Activated naive CD4-positive, alpha-beta T cell treated with Interleukin-2 at 50 U/mL for 16 hours (primary cell): ENCODE results near the gene GP1BB.
"Not testable (repeated sequence)": the region's sequence is repeated elsewhere in the genome, so short reads cannot be mapped to it uniquely, and the experiment has no call there.

Experiments used
- DNase-seq: peaks from one replicate; pipeline ENCODE4 v3.0.0-alpha.2; 2020

The GP1BB gene

DNA sequence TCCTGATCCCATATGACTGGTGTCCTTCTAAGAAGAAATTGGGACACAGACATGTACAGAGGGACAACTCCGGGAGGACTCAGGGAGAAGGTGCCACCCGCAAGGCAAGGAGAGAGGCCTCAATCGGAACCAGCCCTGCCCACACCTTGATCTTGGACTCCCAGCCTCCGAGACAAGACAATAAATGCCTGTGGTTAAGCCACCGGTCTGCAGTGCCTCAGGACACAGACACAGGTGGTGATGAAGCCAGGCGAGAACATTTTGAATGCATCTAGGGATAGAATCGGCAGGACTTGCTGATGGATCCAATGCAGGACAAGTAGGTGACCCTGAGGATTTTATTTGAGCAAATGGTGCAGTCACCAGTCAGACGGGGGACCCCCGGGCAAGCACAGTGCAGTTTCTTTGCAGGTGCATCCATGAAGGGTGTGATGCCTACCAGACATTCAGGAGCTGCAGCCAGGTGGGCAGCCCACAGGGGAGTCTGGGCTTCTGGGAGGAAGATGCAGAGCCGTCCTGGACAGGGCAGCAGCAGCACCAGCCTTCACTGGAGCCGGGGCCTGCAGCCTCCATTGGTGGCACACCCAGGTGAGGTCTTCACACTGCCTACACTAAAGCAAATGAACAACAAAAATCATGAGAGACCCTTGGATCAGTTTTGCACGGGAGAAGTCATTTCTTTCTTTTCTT is 29.2 kb upstream of the GP1BB start:
- DNase-seq: no peak

DNA sequence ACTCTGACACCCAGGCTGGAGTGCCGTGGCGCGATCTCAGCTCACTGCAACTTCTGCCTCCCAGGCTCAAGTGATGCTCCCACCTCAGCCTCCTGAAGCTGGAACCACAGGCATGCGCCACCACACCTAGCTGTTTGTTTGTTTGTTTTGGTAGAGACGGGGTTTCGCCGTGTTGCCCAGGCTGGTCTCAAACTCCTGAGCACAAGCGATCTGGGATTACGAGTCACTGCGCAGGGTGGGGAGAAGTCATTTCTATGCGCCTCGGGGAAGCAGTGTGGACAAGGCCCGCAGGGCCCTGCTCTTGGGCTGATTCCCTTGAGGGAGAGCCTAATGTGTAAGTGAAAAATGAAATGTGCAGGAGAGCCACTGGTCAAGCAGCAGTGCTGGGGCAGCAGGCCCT is 28.6 kb upstream of the GP1BB start:
- no peak for DNase-seq

DNA sequence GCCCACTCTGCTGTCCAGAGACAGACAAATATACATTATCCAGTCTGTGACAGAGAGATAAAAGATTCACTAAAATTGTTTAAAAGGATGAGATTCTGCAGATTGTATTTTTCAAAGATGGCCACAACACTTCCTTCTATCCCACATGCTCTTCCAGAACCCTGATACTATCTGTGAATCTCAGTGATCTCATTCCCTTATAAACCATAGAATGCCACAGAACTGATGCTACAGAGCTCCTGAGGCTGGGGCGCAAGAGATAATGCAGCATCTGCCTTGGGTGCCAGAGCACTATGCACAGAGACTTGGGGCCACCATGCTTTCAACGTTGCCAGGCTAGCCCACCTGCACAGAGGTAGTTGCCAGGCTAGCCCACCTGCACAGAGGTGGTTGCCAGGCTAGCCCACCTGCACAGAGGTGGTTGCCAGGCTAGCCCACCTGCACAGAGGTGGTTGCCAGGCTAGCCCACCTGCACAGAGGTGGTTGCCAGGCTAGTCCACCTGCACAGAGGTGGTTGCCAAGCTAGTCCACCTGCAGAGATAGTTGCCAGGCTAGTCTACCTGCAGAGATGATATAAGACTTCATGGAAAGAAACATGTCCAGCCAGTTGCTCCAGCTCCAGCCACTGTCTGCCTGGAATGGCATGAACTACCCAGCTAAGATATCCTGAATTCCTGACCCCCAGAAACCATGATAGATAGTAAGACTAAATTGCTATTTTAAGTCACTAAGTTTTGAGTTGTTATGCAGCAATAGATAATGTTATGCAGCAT is 26.6 kb upstream of the GP1BB start:
- no peak for DNase-seq

DNA sequence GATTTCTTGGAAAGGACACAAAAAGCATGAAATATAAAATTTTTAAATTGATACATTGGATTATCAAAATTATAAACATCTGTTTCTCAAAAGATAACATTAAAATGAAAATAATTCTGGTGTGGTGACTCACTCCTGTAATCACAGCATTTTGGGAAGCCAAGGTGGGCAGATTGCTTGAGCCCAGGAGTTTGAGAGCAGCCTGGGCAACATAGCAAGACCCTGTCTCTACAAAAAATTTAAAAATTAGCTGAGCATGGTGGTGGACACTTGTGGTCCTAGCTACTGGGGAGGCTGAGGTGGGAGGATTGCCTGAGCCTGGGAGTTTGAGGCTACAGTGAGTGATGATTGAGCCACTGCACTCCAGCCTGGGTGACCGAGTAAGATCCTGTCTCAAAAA is 25.5 kb upstream of the GP1BB start:
- DNase-seq: not testable (repeated sequence)

DNA sequence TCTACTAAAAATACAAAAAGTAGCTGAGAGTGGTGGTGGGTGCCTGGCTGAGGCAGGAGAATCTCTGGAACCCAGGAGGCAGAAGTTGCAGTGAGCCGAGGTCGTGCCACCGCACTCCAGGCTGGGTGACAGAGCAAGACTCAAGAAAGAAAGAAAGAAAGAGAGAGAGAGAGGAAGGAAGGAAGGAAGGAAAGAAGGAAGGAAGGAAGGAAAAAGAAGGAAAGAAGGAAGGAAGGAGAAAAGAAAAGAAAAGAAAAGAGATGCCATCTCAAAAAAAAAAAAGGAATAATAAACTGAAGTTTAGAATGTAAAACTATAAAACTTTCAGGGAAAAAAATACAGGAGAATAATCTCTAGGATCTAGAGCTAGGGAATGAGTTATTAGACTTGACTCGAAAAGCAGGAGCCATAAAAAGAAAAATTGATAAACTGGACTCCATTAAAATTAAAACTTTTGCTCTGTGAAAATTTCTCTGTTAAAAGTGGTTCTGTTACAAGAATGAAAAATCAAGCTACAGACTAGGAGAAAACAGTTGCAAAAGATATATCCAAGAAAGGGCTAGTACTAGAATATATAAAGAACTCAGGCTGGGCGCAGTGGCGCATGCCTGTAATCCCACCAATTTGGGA is 22.4 kb upstream of the GP1BB start:
- DNase-seq: no peak

DNA sequence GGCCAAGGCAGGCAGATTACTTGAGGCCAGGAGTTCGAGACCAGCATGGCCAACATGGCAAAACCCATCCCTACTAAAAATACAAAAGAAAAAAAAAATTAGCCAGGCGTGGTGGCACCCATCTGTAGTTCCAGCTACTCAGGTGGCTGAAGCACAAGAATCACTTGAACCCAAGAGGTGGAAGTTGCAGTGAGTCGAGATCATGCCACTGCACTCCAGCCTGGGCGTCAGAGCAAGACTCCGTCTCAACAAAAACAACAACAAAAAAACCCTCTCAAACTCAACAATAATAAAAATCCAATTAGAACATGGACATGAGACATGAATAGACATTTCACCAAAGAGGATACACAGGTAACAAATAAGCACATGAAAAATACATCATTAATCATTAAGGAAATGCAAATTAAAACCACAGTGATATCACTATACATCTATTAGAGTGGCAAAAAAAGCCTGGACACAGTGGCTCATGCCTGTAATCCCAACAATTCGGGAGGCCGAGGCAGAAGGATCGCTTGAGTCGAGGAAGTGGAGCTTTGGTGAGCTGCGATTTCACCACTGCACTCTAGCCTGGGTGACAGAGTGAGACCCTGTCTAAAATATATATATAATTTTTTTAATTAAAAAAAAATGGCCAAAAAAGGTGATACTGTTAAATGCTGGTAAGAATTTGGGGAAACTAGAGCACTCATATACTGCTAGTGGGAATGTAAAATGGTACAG is 21.8 kb upstream of the GP1BB start:
- no peak for DNase-seq

DNA sequence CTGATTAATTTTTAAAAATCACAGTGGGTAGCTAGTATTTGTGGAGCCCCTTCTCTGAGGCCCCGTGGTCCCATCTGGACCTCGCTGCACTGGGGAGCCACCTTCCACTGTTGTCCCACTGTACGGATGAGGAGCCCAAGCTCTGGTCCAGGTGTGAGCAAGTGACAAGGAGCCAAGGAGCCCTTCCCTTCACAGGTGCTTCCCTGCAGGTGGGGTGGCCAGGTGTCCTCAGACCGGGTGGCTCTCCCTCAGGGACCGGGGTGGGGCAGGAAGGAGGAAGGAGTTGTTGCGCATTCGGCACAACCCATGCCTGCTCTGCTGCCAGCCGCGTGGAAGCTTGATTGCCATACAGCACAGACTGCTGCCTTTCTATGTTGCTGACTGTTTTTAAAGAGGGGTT is 19.5 kb upstream of the GP1BB start:
- DNase-seq: no peak

DNA sequence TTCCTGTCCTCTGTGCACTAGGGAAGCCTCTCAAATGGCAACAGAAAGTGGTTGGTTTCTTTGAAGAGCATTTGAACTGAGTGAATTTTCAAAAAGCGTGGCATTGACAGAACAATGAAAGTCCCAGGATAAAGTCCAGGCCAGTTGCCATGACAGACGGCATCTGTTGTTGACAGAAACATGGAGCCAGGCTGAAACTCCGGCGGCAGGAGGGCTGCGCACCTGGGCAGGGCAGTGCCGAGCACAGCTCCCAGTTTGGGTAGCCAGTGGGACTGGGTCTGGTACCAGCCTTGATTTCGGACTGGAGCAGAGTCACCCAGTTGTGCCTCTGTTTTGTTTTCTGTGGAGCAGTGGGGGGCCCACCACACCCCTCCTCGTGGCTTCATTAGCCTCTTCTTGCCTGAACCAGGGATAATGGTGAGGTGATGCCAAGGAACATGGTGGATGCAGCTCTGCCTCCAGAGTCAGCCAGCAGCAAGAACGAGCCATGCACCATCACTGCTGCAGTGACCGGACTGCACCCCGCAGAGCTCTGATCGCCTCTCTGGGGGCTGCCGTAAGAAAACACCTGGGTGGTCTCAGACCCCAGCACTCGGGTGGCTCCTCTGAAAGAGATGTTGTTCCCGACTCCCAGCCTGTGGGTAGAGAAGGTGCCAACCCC is 18.9 kb upstream of the GP1BB start:
- no peak for DNase-seq

DNA sequence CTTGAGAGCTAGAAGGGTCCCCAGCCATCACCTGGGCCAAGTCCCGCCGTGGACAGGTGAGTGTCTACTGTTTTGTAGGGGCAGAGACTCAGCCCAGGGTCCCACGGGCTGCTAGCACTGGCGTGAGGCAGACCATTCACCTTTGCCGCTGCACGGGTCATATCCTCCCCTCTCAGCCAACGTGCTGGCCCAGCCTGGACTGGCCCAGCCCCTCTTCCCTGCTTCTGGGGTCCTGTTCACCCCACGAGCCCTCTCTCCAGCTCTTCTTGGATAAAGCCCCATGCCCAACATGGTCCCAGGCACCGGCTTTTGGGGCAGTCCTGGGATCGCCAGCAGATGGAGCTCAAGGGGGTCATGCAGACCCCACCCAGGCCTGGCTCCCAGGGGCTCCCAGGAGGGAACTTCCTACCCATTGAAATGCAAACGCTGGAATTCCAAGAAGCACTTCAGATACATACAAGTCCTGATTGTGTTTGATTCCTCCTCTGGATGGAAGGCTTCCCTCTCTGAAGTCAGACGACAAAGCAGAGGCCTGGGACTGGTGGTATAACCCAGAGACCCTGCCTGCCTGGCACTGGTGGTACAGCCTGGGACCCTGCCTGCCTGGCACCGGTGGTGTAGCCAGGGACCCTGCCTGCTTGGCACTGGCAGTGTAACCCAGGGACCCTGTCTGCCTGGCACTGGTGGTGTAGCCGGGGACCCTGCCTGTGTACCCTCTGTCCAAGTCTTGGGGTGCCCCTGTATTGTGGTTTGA is 18.0 kb upstream of the GP1BB start:
- DNase-seq: no peak

DNA sequence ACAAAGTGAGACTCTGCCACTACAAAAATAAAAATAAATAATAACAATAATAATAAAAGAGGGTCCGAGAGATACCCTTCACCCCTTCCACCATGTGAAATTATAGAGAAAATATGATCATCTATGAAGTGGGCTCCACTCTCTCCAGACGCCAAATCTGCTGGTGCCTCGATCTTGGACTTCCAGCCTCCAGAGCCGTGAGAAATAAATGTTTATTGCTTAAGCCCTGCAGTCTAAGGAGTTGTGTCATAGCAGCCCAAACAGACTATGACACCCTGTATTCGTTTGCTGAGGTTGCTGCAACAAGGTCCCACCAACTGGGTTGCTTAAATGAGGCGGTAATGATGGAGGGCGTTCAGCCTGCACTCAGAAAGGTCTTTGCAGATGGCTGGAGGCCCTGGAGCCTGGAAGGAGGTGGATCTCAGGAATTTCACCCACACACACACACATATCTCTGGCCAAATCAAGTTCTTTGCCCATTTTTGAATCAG is 16.6 kb upstream of the GP1BB start:
- no peak for DNase-seq

DNA sequence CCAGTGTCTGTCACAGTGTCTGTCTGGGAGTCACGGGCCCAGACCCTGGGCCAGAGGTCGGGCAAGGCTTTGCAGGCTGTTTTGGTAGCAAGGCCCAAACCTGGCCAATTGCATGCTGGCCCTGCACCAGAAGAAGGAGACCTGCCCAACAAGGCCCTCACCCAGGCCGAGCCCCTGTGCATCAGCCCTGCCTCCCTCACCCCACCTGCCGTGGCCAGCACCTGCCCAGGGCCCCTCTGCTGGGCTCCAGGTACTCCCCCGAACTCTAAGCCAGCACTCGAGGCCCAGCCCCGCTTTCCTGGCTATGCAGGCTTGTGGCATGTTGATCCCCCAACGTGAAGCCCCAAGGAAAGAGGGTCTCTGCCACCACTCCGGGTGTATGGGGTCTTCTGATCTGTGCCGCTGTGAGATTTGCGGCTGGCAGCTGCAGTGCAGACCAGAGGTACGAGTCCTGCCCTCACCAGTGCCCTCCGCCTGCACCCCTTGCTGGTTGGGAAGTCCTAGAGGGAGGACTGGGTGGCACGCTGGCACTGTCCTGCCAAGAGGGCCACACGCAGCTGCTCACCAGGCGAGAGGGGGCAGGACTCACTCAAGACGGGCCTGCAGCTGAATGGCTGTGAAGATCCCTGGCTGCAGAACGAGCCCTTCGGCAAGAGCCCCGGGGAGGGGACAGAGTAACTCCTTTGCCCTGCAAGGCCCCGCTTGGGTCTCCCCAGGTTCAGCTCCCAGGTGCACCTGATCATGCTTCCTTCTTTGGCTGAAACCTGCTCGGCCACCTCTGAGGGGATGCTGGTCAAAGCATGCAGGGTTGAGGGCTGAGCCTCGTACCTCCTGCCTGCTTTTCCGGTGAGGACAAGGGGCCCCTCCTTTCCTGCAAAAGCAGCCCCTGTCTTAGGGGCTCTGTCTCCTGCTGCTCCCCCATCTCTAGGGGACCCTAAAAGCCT is 15.7 kb upstream of the GP1BB start:
- no peak for DNase-seq

DNA sequence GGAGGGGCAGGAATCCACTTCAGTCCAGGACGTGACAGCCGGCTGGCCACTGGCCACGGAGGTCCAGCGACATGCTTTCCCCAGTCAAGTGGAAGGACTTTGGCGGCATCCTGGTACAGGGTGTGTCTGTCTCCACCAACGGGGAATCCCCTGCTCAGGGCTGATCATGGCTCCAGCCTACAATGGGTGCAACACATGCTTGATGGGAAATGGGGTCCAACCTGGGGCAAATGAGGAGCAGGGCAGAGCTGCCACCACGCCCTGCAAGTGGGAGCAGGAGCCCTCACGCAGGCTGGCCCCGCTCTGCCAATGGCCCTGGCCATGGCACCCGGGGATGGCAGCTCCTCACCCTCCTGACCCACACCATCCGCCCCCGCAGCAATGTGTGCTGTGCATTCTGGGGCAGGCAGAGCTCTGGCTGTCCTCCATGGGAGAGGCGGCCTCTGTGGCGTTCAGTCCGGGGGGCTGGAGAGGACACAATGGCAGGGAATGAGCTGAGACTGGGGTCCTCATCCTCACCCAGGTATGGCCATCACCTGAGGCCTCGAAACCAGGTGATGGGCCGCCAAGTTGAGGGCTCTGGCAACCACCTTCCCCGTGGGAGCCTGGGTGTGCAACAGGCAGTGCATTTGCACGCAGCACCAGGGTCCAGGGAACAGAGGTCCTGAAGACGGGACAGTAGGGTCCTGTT is 14.9 kb upstream of the GP1BB start:
- no peak for DNase-seq

DNA sequence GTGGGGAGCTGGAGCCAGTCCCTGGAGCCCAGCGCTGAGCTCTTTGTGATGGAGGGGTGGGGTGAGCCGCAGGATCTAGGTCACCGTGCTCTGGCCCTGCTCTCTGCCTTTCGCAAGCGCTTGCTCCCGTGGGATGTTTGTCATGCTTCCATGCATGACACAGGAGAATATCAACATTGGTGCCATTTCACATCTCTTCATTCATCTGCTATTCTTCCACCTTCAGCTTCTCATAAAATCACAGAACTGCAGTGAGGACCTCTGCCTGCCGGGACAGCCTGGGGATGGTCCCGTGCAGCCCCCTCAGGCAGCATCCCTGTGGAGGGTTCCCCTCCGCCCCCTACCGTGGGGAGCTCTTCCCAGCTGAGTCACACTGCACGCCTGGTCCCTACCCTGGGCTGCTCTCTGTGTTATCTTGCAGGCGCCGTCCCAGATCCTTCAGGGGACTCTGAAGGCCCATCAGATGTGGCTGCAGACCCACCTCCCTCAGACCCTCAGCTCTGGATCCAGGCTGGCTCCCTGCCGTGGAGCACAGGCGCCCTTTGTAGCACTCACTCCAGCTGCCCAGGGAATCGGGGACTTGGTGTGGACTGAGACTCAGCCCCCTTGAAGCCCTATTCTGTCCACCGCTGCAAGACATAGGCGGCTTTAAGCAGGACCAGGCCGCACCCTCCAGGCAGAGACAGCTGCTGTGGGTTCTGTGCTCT is 14.1 kb upstream of the GP1BB start:
- DNase-seq: no peak

DNA sequence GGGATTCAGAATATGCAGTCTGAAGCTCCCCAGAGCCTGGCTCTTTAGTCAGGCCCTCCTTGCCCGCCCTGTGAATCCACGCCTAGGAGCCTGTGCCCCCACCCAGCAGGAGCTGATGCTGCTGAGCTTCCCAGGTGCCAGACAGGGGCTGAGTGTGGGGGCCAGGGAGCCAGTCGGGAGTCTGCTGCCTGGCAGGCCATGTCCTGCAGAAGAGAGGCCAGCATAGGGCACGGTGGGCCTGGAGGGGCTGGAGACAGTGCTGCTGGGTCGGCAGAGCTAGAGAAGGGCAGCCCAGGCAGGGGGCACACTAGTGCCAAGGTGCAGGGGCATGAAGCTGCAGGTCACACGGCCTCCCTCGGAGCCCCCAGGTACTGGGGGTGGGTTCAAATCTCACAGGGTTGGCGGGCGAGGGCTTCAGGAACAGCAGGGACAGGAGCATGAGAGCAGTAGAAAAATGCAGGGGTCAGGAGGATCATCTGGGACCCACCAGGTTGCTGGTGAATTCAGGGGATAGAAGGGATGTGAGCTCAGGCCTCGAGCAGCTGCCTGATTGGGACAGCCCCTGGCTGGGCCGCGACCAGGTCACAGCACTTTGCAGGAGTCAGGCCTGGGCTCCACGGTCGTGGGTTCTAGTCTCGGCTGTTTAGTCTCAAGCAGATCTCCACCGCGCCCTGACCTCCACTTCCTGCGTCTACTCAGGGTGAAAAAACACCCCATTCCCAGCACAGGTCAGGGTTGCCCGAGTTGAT is 13.1 kb upstream of the GP1BB start:
- no peak for DNase-seq

DNA sequence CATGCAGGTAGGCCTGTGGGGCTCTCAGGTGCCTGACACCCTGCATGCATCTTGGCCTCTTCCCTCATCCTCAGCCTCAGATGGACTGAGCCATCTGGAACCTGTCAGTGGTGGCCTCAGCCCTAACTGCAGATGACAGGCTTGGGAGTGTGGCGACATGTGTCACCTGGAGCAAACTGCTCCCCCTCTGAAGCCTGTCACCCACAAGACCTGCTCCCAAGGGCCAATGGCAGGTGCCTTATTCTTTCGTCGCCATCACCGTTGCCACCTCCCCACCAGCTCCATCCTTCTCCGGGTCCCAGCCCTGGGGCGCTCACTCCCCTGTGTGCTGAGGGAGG is 12.6 kb upstream of the GP1BB start:
- no peak for DNase-seq

DNA sequence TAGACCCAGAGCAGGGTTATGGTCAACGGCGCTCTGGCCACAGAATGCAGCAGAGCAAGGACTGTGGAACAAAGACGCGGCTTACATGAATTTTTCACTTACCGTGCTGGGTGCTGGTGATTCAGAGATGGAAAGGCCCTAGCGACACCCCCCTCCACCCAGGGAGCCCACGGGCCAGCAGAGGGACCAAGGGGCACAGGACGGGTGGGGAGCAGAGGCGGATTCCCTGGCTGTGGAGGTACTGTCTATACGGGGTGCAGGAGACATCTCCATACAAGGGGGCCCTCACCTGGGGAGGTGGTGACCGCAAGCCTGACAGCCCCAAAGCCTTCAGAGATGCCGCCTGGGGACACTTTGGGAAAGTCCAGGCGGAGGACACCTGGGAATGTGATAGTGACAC is 10.1 kb upstream of the GP1BB start:
- no peak for DNase-seq

DNA sequence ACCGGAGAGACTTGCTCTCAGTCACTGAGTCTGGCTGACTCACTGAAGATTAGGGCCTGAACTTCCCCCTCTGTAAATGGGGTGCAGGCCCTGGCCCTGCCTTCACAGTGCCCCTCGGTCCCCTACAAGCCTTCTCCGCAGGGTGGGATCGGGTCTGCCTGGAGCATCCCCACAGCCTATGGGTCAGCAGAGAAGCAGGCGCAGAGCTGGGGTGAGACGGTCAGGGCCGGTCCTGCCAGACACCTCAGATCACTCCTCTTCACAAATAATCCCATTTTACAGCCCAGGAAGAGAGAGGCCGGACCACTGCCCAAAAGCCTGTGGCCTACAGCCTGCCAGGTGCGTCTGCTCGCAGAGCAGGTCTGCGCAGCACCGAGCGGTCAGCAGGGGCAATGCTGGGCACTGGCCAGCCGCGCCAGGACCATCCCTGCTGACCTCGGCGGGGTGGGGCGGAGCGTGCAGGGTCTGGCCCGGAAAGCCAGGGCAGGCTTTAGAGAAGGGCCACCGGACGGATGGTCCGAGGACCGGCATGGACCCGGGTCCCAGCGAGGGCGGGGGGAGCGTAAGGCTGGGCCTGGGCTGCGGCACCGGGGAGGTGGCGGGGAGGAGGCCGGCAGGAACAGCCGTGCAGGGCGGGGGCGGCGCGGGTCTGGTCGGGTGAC is 9.6 kb upstream of the GP1BB start:
- DNase-seq: no peak
